Ascending aorta (tissue), 2 donors: ENCODE measurements around the gene MDN1. TPM values are rescaled to one million over a fixed set of nuclear protein-coding genes. Genes with fewer than 3 reads are reported as not detected.

Experiments
- DNase-seq, 2 donors: peaks; one replicate each; pipeline ENCODE4 v3.0.0-alpha.2; 2019; ENCODE audit warnings: low spot score in 2 of 2
- H3K27ac ChIP-seq, 2 donors: fragments of 200-600 bp; sonication (generic); one replicate each; pipeline ENCODE4 v1.5.1; 2016 to 2017; ENCODE audit warnings: mild to moderate bottlenecking in 1 of 2
- H3K27me3 ChIP-seq: fragments of 200-600 bp; sonication (generic); one replicate; pipeline ENCODE4 v1.5.1; 2017
- H3K36me3 ChIP-seq, 2 donors: fragments of 200-600 bp; sonication (generic); one replicate each; pipeline ENCODE4 v1.5.1; 2016
- H3K4me1 ChIP-seq, 2 donors: fragments of 200-600 bp; sonication (generic); one replicate each; pipeline ENCODE4 v1.5.1; 2016 to 2017; ENCODE audit warnings: mild to moderate bottlenecking in 1 of 2
- H3K4me3 ChIP-seq, 2 donors: fragments of 200-600 bp; sonication (generic); one replicate each; pipeline ENCODE4 v1.5.1; 2016 to 2017; ENCODE audit warnings: mild to moderate bottlenecking in 1 of 2
- H3K9me3 ChIP-seq, 2 donors: fragments of 200-600 bp; sonication (generic); one replicate each; pipeline ENCODE4 v1.5.1; 2016
- CTCF ChIP-seq, 3 experiments: fragments of 200-600 bp in 2 of 3; fragments of 450-650 bp in 1 of 3; sonication (generic) in 2 of 3; IDR thresholded peaks; one replicate each; pipeline ENCODE4 v1.5.1; 2016 to 2019; ENCODE audit warnings: antibody characterized with exemption in 3 of 3, mild to moderate bottlenecking in 1 of 3, moderate library complexity in 1 of 3
- intact Hi-C: fragments of 100-400 bp; cut with DNase I; formaldehyde crosslinking; loops from one replicate; pipeline ENCODE4 v1.15.1; 2023
- total RNA-seq: library from RNA; depleted of rRNA; stranded (reverse); fragments of >200 nt; gene quantifications from one replicate; pipeline ENCODE4 v1.1.0, GENCODE V29; 2016

Gene MDN1
- total RNA-seq, 1 donor from 2014 or later: 12.2 TPM

- TF ChIP-seq CTCF (IDR thresholded peaks at IDR 0.05): no peak
- H3K4me3 ChIP-seq: no peak overlapping the region
- H3K36me3 ChIP-seq: peaks cover 36 to 68% of the 10 kb centered on the region in 2 donors
Measured at GRCh38 chr6:89781070-89782034, 38.2 kb downstream of the MDN1 start.

GRCh38 chr6:89777455-89777854, 42.1 kb downstream of the MDN1 start:
- H3K36me3 ChIP-seq: peaks cover 9 to 57% of the 10 kb centered on the region in 2 donors
- H3K9me3 ChIP-seq: no peaks in the 10 kb centered on the region
- H3K4me3 ChIP-seq: no peak overlapping the region
- intact Hi-C loops: no loop called here
- no peak for TF ChIP-seq CTCF (IDR thresholded peaks at IDR 0.05)
- no peak for DNase-seq
- H3K4me1 ChIP-seq: no peaks in the 10 kb centered on the region
- H3K27ac ChIP-seq: no peak overlapping the region
- no peaks in the 10 kb centered on the region for H3K27me3 ChIP-seq

More at GRCh38 chr6:89781070-89782034, 38.2 kb downstream of the MDN1 start:
- H3K27me3 ChIP-seq: no peaks in the 10 kb centered on the region
- H3K4me1 ChIP-seq: no peaks in the 10 kb centered on the region
- no peaks in the 10 kb centered on the region for H3K9me3 ChIP-seq
- no peak overlapping the region for H3K27ac ChIP-seq
- intact Hi-C loops: no loop called here
- no peak for DNase-seq

- no peaks in the 10 kb centered on the region for H3K27me3 ChIP-seq
- H3K27ac ChIP-seq: no peak overlapping the region
- no peak overlapping the region for H3K4me3 ChIP-seq
- peaks cover 9 to 53% of the 10 kb centered on the region in 2 donors for H3K36me3 ChIP-seq
- no peaks in the 10 kb centered on the region for H3K9me3 ChIP-seq
- TF ChIP-seq CTCF (IDR thresholded peaks at IDR 0.05): no peak
- no peak for DNase-seq
- intact Hi-C loops: no loop called here
- no peaks in the 10 kb centered on the region for H3K4me1 ChIP-seq
Measured at GRCh38 chr6:89776583-89777233, 42.9 kb downstream of the MDN1 start.

- Histone ChIP-seq H3K4me3 (no peak overlapping the region), H3K9me3 (no peaks in the 10 kb centered on the region), H3K27me3 (no peaks in the 10 kb centered on the region), H3K36me3 (peaks cover 22 to 53% of the 10 kb centered on the region in 2 donors), H3K4me1 (no peaks in the 10 kb centered on the region), H3K27ac (no peak overlapping the region)
- DNase-seq: no peak
- intact Hi-C loops: no loop called here
- no peak for TF ChIP-seq CTCF (IDR thresholded peaks at IDR 0.05)
Measured at GRCh38 chr6:89775150-89775549, 44.4 kb downstream of the MDN1 start.

- no peaks in the 10 kb centered on the region for H3K27me3 ChIP-seq
- no peak overlapping the region for H3K27ac ChIP-seq
- no peak for TF ChIP-seq CTCF (IDR thresholded peaks at IDR 0.05)
- no peaks in the 10 kb centered on the region for H3K9me3 ChIP-seq
- intact Hi-C loops: no loop called here
- no peak for DNase-seq
- peaks cover 34 to 75% of the 10 kb centered on the region in 2 donors for H3K36me3 ChIP-seq
- H3K4me1 ChIP-seq: no peaks in the 10 kb centered on the region
- H3K4me3 ChIP-seq: no peak overlapping the region
Measured at GRCh38 chr6:89769572-89769971, 50.0 kb downstream of the MDN1 start.
